Gastrocnemius medialis (tissue), 4 donors: Measurements from ENCODE around the gene OBSCN. TPM values are rescaled to one million over a fixed set of nuclear protein-coding genes. Genes with fewer than 3 reads are reported as not detected.
"Not testable (repeated sequence)": the region's sequence is repeated elsewhere in the genome, so short reads cannot be mapped to it uniquely, and the experiment has no call there.

Experiments used
- ATAC-seq, 2 donors: fragments of 150-250 bp; one replicate each; pipeline ENCODE4 v1.9.1; 2016
- DNase-seq, 2 donors: peaks; one replicate each; pipeline ENCODE4 v3.0.0-alpha.2; 2019
- H3K27ac ChIP-seq, 4 donors: fragments of 200-600 bp; sonication (generic); 1 replicate in 1 of 4; 2 replicates in 3 of 4; pipeline ENCODE4 v1.5.1; 2016 to 2018; ENCODE audit warnings: mild to moderate bottlenecking in 2 of 4, moderate library complexity in 1 of 4
- H3K27me3 ChIP-seq, 3 donors: fragments of 200-600 bp; sonication (generic) in 2 of 3; 1 replicate in 1 of 3; 2 replicates in 2 of 3; pipeline versions ENCODE4 v1.5.1 to v1.6.0; 2016 to 2019; ENCODE audit warnings: mild to moderate bottlenecking in 1 of 3, moderate library complexity in 1 of 3
- H3K36me3 ChIP-seq, 2 donors: fragments of 200-600 bp; sonication (generic) in 1 of 2; one replicate each; pipeline ENCODE4 v1.5.1; 2017 to 2018
- H3K4me1 ChIP-seq, 2 donors: fragments of 200-600 bp; sonication (generic) in 1 of 2; one replicate each; pipeline ENCODE4 v1.5.1; 2016 to 2017; ENCODE audit warnings: mild to moderate bottlenecking in 2 of 2
- H3K4me3 ChIP-seq, 4 donors: fragments of 200-600 bp; sonication (generic) in 3 of 4; 1 replicate in 1 of 4; 2 replicates in 3 of 4; pipeline ENCODE4 v1.5.1; 2016 to 2019; ENCODE audit warnings: mild to moderate bottlenecking in 2 of 4
- H3K9me3 ChIP-seq, 3 donors: fragments of 200-600 bp; sonication (generic) in 2 of 3; 1 replicate in 1 of 3; 2 replicates in 2 of 3; pipeline ENCODE4 v1.5.1; 2016 to 2019
- CTCF ChIP-seq, 5 experiments: fragments of 450-650 bp in 3 of 5; fragments of 200-600 bp in 2 of 5; sonication (generic) in 2 of 5; IDR thresholded peaks in 4 of 5; conservative IDR thresholded peaks in 1 of 5; 1 replicate in 4 of 5; 2 replicates in 1 of 5; pipeline ENCODE4 v1.5.1; 2016 to 2019; ENCODE audit warnings: antibody characterized with exemption in 5 of 5, mild to moderate bottlenecking in 3 of 5, moderate library complexity in 3 of 5
- POLR2A ChIP-seq, 2 donors: fragments of 450-650 bp; IDR thresholded peaks; one replicate each; pipeline ENCODE4 v1.6.1; 2017; ENCODE audit warnings: antibody characterized with exemption in 2 of 2, mild to moderate bottlenecking in 2 of 2, moderate library complexity in 2 of 2
- in situ Hi-C, 4 donors: fragments of 200-750 bp; cut with MboI; loops; one replicate each; pipeline versions ENCODE4 v1.15.0 to v1.8.0; 2017; ENCODE audit warnings: low sequenced_read_pairs in 4 of 4
- intact Hi-C: fragments of 100-400 bp; cut with DNase I; formaldehyde crosslinking; loops from one replicate; pipeline ENCODE4 v1.15.1; 2023; ENCODE audit warnings: low total_unique reads
- total RNA-seq, 4 donors: library from RNA; depleted of rRNA; stranded (reverse); fragments of >200 nt; gene quantifications; one replicate each; pipeline versions ENCODE4 v1.1.0 to v1.2.3, GENCODE V29; 2016

Gene OBSCN
- total RNA-seq, 4 donors from 2014 or later, result 798 to 1,571 (median 1,162) TPM

GRCh38 chr1:228185641-228185965 is 22.2 kb upstream of the OBSCN start:
- in situ Hi-C loops, result no loop called here
- DNase-seq (peak in 1 of 2 donors; percentile 9), ATAC-seq (no peak)
- no peak for TF ChIP-seq CTCF (IDR thresholded peaks at IDR 0.05 in 4 of 5, conservative IDR thresholded peaks at IDR 0.05 in 1 of 5)
- TF ChIP-seq POLR2A (IDR thresholded peaks at IDR 0.05), result no peak
- Histone ChIP-seq H3K27me3 (no peaks in the 10 kb centered on the region), H3K4me3 (no peak overlapping the region), H3K9me3 (no peaks in the 10 kb centered on the region), H3K4me1 (peaks cover 13% of the 10 kb centered on the region in 2 donors), H3K27ac (no peak overlapping the region), H3K36me3 (no peaks in the 10 kb centered on the region)
- intact Hi-C loops, result no loop called here

- peaks cover 21 to 22% of the 10 kb centered on the region in 2 donors for H3K4me1 ChIP-seq
- ATAC-seq, H3K36me3 ChIP-seq, H3K9me3 ChIP-seq, intact Hi-C loops, in situ Hi-C loops, H3K27me3 ChIP-seq, DNase-seq, H3K4me3 ChIP-seq, H3K27ac ChIP-seq: not testable (repeated sequence)
Measured at GRCh38 chr1:228188249-228188648, 19.6 kb upstream of the OBSCN start.

GRCh38 chr1:228190182-228190581 is 17.7 kb upstream of the OBSCN start:
- Histone ChIP-seq H3K36me3 (no peaks in the 10 kb centered on the region), H3K27ac (peak overlapping the region in 1 of 4 donors; percentile 94), H3K9me3 (no peaks in the 10 kb centered on the region), H3K4me1 (peaks cover 21 to 22% of the 10 kb centered on the region in 2 donors), H3K27me3 (no peaks in the 10 kb centered on the region), H3K4me3 (no peak overlapping the region)
- TF ChIP-seq POLR2A (IDR thresholded peaks at IDR 0.05), result no peak
- TF ChIP-seq CTCF (IDR thresholded peaks at IDR 0.05 in 4 of 5, conservative IDR thresholded peaks at IDR 0.05 in 1 of 5), result no peak
- DNase-seq (no peak), ATAC-seq (no peak)
- intact Hi-C loops, result no loop called here
- in situ Hi-C loops, result no loop called here

- Histone ChIP-seq H3K4me1 (peaks cover 21 to 22% of the 10 kb centered on the region in 2 donors), H3K27ac (peak overlapping the region; percentile 87 to 94 (median 92)), H3K9me3 (no peaks in the 10 kb centered on the region), H3K27me3 (no peaks in the 10 kb centered on the region), H3K36me3 (no peaks in the 10 kb centered on the region), H3K4me3 (no peak overlapping the region)
- intact Hi-C loops, result no loop called here
- ATAC-seq (no peak), DNase-seq (no peak)
- TF ChIP-seq CTCF (IDR thresholded peaks at IDR 0.05 in 4 of 5, conservative IDR thresholded peaks at IDR 0.05 in 1 of 5) (no peak), POLR2A (IDR thresholded peaks at IDR 0.05) (no peak)
- in situ Hi-C loops, result no loop called here
Measured at GRCh38 chr1:228190778-228191177, 17.1 kb upstream of the OBSCN start.

- no peak for ATAC-seq
- Histone ChIP-seq H3K9me3 (peaks cover 0 to 5% (median 4%) of the 10 kb centered on the region in 3 donors), H3K4me3 (no peak overlapping the region), H3K27me3 (no peaks in the 10 kb centered on the region), H3K27ac (peak overlapping the region; percentile 44 to 94 (median 92)), H3K36me3 (no peaks in the 10 kb centered on the region), H3K4me1 (peaks cover 36 to 40% of the 10 kb centered on the region in 2 donors)
- no peak for DNase-seq
- no peak for TF ChIP-seq CTCF (IDR thresholded peaks at IDR 0.05 in 4 of 5, conservative IDR thresholded peaks at IDR 0.05 in 1 of 5)
- TF ChIP-seq POLR2A (IDR thresholded peaks at IDR 0.05), result no peak
- intact Hi-C loops, result no loop called here
- in situ Hi-C loops, result no loop called here
Measured at GRCh38 chr1:228194436-228194835, 13.4 kb upstream of the OBSCN start.
